ENCODE measurements around the gene NDUFAF8. TPM values are rescaled to one million over a fixed set of nuclear protein-coding genes. Genes with fewer than 3 reads are reported as not detected.

NDUFAF8 gene
- total RNA-seq, 6 experiments from 2014 or later, result 15.7 to 35.9 (median 23.3) TPM

- Histone ChIP-seq H3K9me3 (no peaks in the 10 kb centered on the region), H3K4me3 (no peak overlapping the region), H3K4me1 (no peaks in the 10 kb centered on the region), H3K27me3 (no peaks in the 10 kb centered on the region), H3K27ac (no peak overlapping the region), H3K36me3 (no peaks in the 10 kb centered on the region)
- DNase-seq (no peak), ATAC-seq (no peak)
- intact Hi-C loops (cut with DNase I), result no loop called here
- WGBS (ENCODE audit: insufficient coverage, low coverage, low lambda C conversion rate, missing lambda C conversion rate), result 76% methylated on average over 5 of the region's 10 CpGs
- TF ChIP-seq CTCF (IDR thresholded peaks at IDR 0.05), result no peak
Observed at GRCh38 chr17:81204578-81204977, 34.5 kb upstream of the NDUFAF8 start.

GRCh38 chr17:81206166-81206565, 33.0 kb upstream of the NDUFAF8 start:
- ATAC-seq (no peak), DNase-seq (no peak)
- H3K27me3 ChIP-seq, result no peaks in the 10 kb centered on the region
- H3K4me3 ChIP-seq, result no peak overlapping the region
- no peaks in the 10 kb centered on the region for H3K4me1 ChIP-seq
- no peak overlapping the region for H3K27ac ChIP-seq
- H3K9me3 ChIP-seq, result no peaks in the 10 kb centered on the region
- intact Hi-C loops (cut with DNase I), result no loop called here
- no peaks in the 10 kb centered on the region for H3K36me3 ChIP-seq
- no CpG with 5 or more reads among the region's 4 CpGs for WGBS (ENCODE audit: insufficient coverage, low coverage, low lambda C conversion rate, missing lambda C conversion rate)
- TF ChIP-seq POLR2A (IDR thresholded peaks at IDR 0.05) (no peak), CTCF (IDR thresholded peaks at IDR 0.05) (no peak)

GRCh38 chr17:81206657-81207056, 32.5 kb upstream of the NDUFAF8 start:
- TF ChIP-seq POLR2A (IDR thresholded peaks at IDR 0.05) (no peak), CTCF (IDR thresholded peaks at IDR 0.05) (no peak)
- no peaks in the 10 kb centered on the region for H3K27me3 ChIP-seq
- no peaks in the 10 kb centered on the region for H3K9me3 ChIP-seq
- WGBS (ENCODE audit: insufficient coverage, low coverage, low lambda C conversion rate, missing lambda C conversion rate), result 94% methylated on average over 7 of the region's 12 CpGs
- no peak for DNase-seq
- no peak overlapping the region for H3K27ac ChIP-seq
- intact Hi-C loops (cut with DNase I), result no loop called here
- no peaks in the 10 kb centered on the region for H3K4me1 ChIP-seq
- no peaks in the 10 kb centered on the region for H3K36me3 ChIP-seq
- no peak overlapping the region for H3K4me3 ChIP-seq
- ATAC-seq, result no peak

GRCh38 chr17:81207610-81208581, 31.2 kb upstream of the NDUFAF8 start:
- WGBS (ENCODE audit: insufficient coverage, low coverage, low lambda C conversion rate, missing lambda C conversion rate), result no CpG with 5 or more reads among the region's 21 CpGs
- ATAC-seq (no peak), DNase-seq (no peak)
- intact Hi-C loops (cut with DNase I), result no loop called here
- Histone ChIP-seq H3K27ac (no peak overlapping the region), H3K4me1 (no peaks in the 10 kb centered on the region), H3K9me3 (no peaks in the 10 kb centered on the region), H3K36me3 (no peaks in the 10 kb centered on the region), H3K4me3 (no peak overlapping the region), H3K27me3 (no peaks in the 10 kb centered on the region)
- no peak for TF ChIP-seq POLR2A (IDR thresholded peaks at IDR 0.05)

GRCh38 chr17:81208651-81209050, 30.5 kb upstream of the NDUFAF8 start:
- no peaks in the 10 kb centered on the region for H3K27me3 ChIP-seq
- 90% methylated on average over 4 of the region's 10 CpGs for WGBS (ENCODE audit: insufficient coverage, low coverage, low lambda C conversion rate, missing lambda C conversion rate)
- DNase-seq (no peak), ATAC-seq (no peak)
- intact Hi-C loops (cut with DNase I), result no loop called here
- H3K36me3 ChIP-seq, result no peaks in the 10 kb centered on the region
- TF ChIP-seq POLR2A (IDR thresholded peaks at IDR 0.05) (no peak), CTCF (IDR thresholded peaks at IDR 0.05) (no peak)
- H3K27ac ChIP-seq, result no peak overlapping the region
- H3K4me3 ChIP-seq, result no peak overlapping the region
- no peaks in the 10 kb centered on the region for H3K9me3 ChIP-seq
- H3K4me1 ChIP-seq, result no peaks in the 10 kb centered on the region
